Measurements from ENCODE around the gene RPL18A.

RPL18A gene

GRCh38 chr19:17843292-17843827 lies 16.4 kb upstream of the RPL18A start:
- H3K27ac ChIP-seq = peak overlapping the region; percentile 8
- H3K9me3 ChIP-seq = no peaks in the 10 kb centered on the region
- H3K4me3 ChIP-seq (ENCODE audit: low read depth in 1 of 2, low read length in 1 of 2) = no peak overlapping the region
- H3K4me1 ChIP-seq (ENCODE audit: control insufficient read depth in 1 of 2, insufficient read depth in 1 of 2, low read depth in 1 of 2, low read length in 1 of 2) = peaks cover 40 to 48% of the 10 kb centered on the region in 2 experiments
- H3K27me3 ChIP-seq = no peaks in the 10 kb centered on the region
- TF ChIP-seq CTCF (IDR thresholded peaks at IDR 0.05) = no peak
- H3K36me3 ChIP-seq = peaks cover 58% of the 10 kb centered on the region

GRCh38 chr19:17843908-17844490 lies 15.7 kb upstream of the RPL18A start:
- H3K36me3 ChIP-seq = peaks cover 51% of the 10 kb centered on the region
- H3K27me3 ChIP-seq = no peaks in the 10 kb centered on the region
- H3K9me3 ChIP-seq = no peaks in the 10 kb centered on the region
- TF ChIP-seq CTCF (IDR thresholded peaks at IDR 0.05) = no peak
- no peak overlapping the region for H3K4me3 ChIP-seq (ENCODE audit: low read depth in 1 of 2, low read length in 1 of 2)
- H3K27ac ChIP-seq = peak overlapping the region; percentile 8
- peaks cover 47 to 54% of the 10 kb centered on the region in 2 experiments for H3K4me1 ChIP-seq (ENCODE audit: control insufficient read depth in 1 of 2, insufficient read depth in 1 of 2, low read depth in 1 of 2, low read length in 1 of 2)

GRCh38 chr19:17846146-17846545 lies 13.6 kb upstream of the RPL18A start:
- Histone ChIP-seq H3K4me1 (ENCODE audit: control insufficient read depth in 1 of 2, insufficient read depth in 1 of 2, low read depth in 1 of 2, low read length in 1 of 2) (peaks cover 68 to 76% of the 10 kb centered on the region in 2 experiments), H3K36me3 (peaks cover 31% of the 10 kb centered on the region), H3K27ac (peak overlapping the region; percentile 94), H3K27me3 (no peaks in the 10 kb centered on the region), H3K9me3 (no peaks in the 10 kb centered on the region), H3K4me3 (ENCODE audit: low read depth in 1 of 2, low read length in 1 of 2) (peak overlapping the region; percentile 64 to 92)
- TF ChIP-seq CTCF (IDR thresholded peaks at IDR 0.05) = no peak

- H3K27me3 ChIP-seq = no peaks in the 10 kb centered on the region
- peak within 1 kb of the TSS; percentile 94 for H3K27ac ChIP-seq
- H3K4me1 ChIP-seq (ENCODE audit: control insufficient read depth in 1 of 2, insufficient read depth in 1 of 2, low read depth in 1 of 2, low read length in 1 of 2) = peaks cover 75 to 89% of the 10 kb centered on the region in 2 experiments
Measured at GRCh38 chr19:17847538-17848366, 12.0 kb upstream of the RPL18A start, which contains the start of gene JAK3. JAK3 (minus strand) TSS chr19:17847982; CDS start chr19:17844417, 3,565 bp downstream.

More at GRCh38 chr19:17847538-17848366, 12.0 kb upstream of the RPL18A start, which contains the start of gene JAK3:
- Histone ChIP-seq H3K4me3 (ENCODE audit: low read depth in 1 of 2, low read length in 1 of 2) (peak within 1 kb of the TSS; percentile 64 to 92), H3K9me3 (no peaks in the 10 kb centered on the region), H3K36me3 (peaks cover 15% of the 10 kb centered on the region)
- no peak for TF ChIP-seq CTCF (IDR thresholded peaks at IDR 0.05)

All from neutrophil (primary cell).